AML-193 (cell line): ENCODE measurements around the gene CD7.

ENCODE experiments used
- DNase-seq, 2 experiments: peaks; one replicate each; lab custom pipeline; 2025; lab: John Stamatoyannopoulos, UW

The CD7 gene

GRCh38 chr17:82298538-82299421 is 18.6 kb downstream of the CD7 start:
- DNase-seq = no peak

- peak; percentile 93 to 95 for DNase-seq
Observed at GRCh38 chr17:82297714-82298537, 19.5 kb downstream of the CD7 start.

GRCh38 chr17:82297280-82297713 is 20.1 kb downstream of the CD7 start:
- DNase-seq = peak; percentile 91 to 92

- peak in 1 of 2 experiments; percentile 17 for DNase-seq
Observed at GRCh38 chr17:82296511-82297279, 20.7 kb downstream of the CD7 start.

- DNase-seq = no peak
Observed at GRCh38 chr17:82295472-82295814, 22.0 kb downstream of the CD7 start.

GRCh38 chr17:82294064-82294773 is 23.2 kb downstream of the CD7 start:
- no peak for DNase-seq

- peak; percentile 99 for DNase-seq
Observed at GRCh38 chr17:82292251-82293154, 24.9 kb downstream of the CD7 start.

- DNase-seq = peak in 1 of 2 experiments; percentile 16
Observed at GRCh38 chr17:82291582-82292250, 25.7 kb downstream of the CD7 start.

- peak; percentile 81 to 87 for DNase-seq
Observed at GRCh38 chr17:82287868-82288801, 29.3 kb downstream of the CD7 start.

GRCh38 chr17:82287013-82287867 is 30.2 kb downstream of the CD7 start:
- DNase-seq = no peak

GRCh38 chr17:82285141-82285540 is 32.3 kb downstream of the CD7 start:
- no peak for DNase-seq

- DNase-seq = peak; percentile 16 to 47
Observed at GRCh38 chr17:82283208-82283749, 34.1 kb downstream of the CD7 start.

GRCh38 chr17:82282239-82283207 is 34.9 kb downstream of the CD7 start:
- DNase-seq = no peak

GRCh38 chr17:82281502-82282238 is 35.7 kb downstream of the CD7 start:
- DNase-seq = no peak

- DNase-seq = no peak
Observed at GRCh38 chr17:82281076-82281475, 36.3 kb downstream of the CD7 start.

GRCh38 chr17:82280537-82280936 is 36.9 kb downstream of the CD7 start:
- DNase-seq = no peak
